H1 (cell line): Measurements from ENCODE around the gene TTL. TPM values are rescaled to one million over a fixed set of nuclear protein-coding genes. Genes with fewer than 3 reads are reported as not detected.

ENCODE experiments used
- CTCF ChIA-PET: fragments of 300-600 bp; sonication (Branson Sonifier 250); formaldehyde crosslinking; loops from one replicate; lab custom pipeline; 2021; ENCODE audit not compliant: partially characterized antibody; lab: Charles Lee
- POLR2A ChIA-PET: fragments of 300-600 bp; sonication (Branson Sonifier 250); formaldehyde crosslinking; loops from one replicate; lab custom pipeline; 2021; ENCODE audit warnings: inconsistent platforms; ENCODE audit not compliant: partially characterized antibody; lab: Charles Lee
- DNase-seq, 2 experiments: peaks; one replicate each; pipeline versions ENCODE4 v3.0.0 to v3.0.0-alpha.2; 2010 to 2022; ENCODE audit warnings: low spot score in 2 of 2, low read depth in 1 of 2, mixed read lengths in 1 of 2
- FAIRE-seq: peaks from 2 replicates; lab custom pipeline; 2011; peaks lifted over from hg19 to GRCh38; lab: Jason Lieb, UNC
- H2AFZ ChIP-seq: 2 replicates; pipeline ENCODE4 v1.8.1; 2012; ENCODE audit warnings: low read length, inconsistent platforms
- H2AK5ac ChIP-seq: 2 replicates; pipeline ENCODE4 v1.6.1; 2013; ENCODE audit warnings: low read depth, low read length
- H2BK120ac ChIP-seq: replicated peaks from 2 replicates; pipeline ENCODE3; 2013; ENCODE audit warnings: low read depth, low read length, inconsistent platforms
- H2BK12ac ChIP-seq: 2 replicates; pipeline ENCODE4 v1.6.1; 2013; ENCODE audit warnings: low read depth, low read length
- H2BK15ac ChIP-seq: 2 replicates; pipeline ENCODE4 v1.6.1; 2013; ENCODE audit warnings: low read length
- H2BK20ac ChIP-seq: 2 replicates; pipeline ENCODE4 v1.6.1; 2013; ENCODE audit warnings: low read length
- H2BK5ac ChIP-seq: 2 replicates; pipeline ENCODE4 v1.6.1; 2013; ENCODE audit warnings: low read depth, low read length
- H3K14ac ChIP-seq: 2 replicates; pipeline ENCODE4 v1.6.1; 2013; ENCODE audit warnings: inconsistent platforms; ENCODE audit not compliant: insufficient read length
- H3K18ac ChIP-seq: 2 replicates; pipeline ENCODE4 v1.6.1; 2013; ENCODE audit warnings: low read length; ENCODE audit errors: extremely low read depth
- H3K23ac ChIP-seq: 2 replicates; pipeline ENCODE4 v1.6.1; 2013; ENCODE audit warnings: inconsistent platforms; ENCODE audit not compliant: insufficient read length
- H3K23me2 ChIP-seq: 2 replicates; pipeline ENCODE4 v1.6.1; 2013; ENCODE audit warnings: low read depth, low read length
- H3K27ac ChIP-seq: 2 replicates; pipeline ENCODE4 v1.6.1; 2011; ENCODE audit warnings: low read depth, low read length, inconsistent platforms
- H3K27me3 ChIP-seq, 4 experiments: replicated peaks in 1 of 4; 1 replicate in 1 of 4; 2 replicates in 3 of 4; pipeline versions ENCODE4 v1.6.1 to v1.8.1; 2011 to 2013; ENCODE audit warnings: low read length in 3 of 4, mild to moderate bottlenecking in 3 of 4, inconsistent platforms in 2 of 4, mixed read lengths in 2 of 4, moderate library complexity in 1 of 4; ENCODE audit not compliant: control insufficient read depth in 3 of 4, insufficient read depth in 3 of 4; ENCODE audit errors: extremely low read depth in 1 of 4
- H3K36me3 ChIP-seq, 4 experiments: 2 replicates each; pipeline versions ENCODE4 v1.6.1 to v1.8.1; 2011 to 2013; ENCODE audit warnings: mild to moderate bottlenecking in 4 of 4, low read length in 3 of 4, moderate library complexity in 2 of 4, control low read depth in 1 of 4, inconsistent platforms in 1 of 4; ENCODE audit not compliant: insufficient read depth in 4 of 4, control insufficient read depth in 2 of 4
- H3K4ac ChIP-seq: replicated peaks from 2 replicates; pipeline ENCODE3; 2013; ENCODE audit warnings: low read length, low read depth, mixed read lengths, inconsistent platforms; ENCODE audit not compliant: insufficient read length
- H3K4me1 ChIP-seq, 4 experiments: replicated peaks in 1 of 4; 1 replicate in 1 of 4; 2 replicates in 3 of 4; pipeline versions ENCODE4 v1.6.1 to v1.8.1; 2011 to 2013; ENCODE audit warnings: low read length in 3 of 4, inconsistent platforms in 2 of 4, mixed read lengths in 1 of 4; ENCODE audit not compliant: insufficient read depth in 4 of 4, control insufficient read depth in 3 of 4
- H3K4me2 ChIP-seq, 2 experiments: 2 replicates each; pipeline versions ENCODE4 v1.6.1 to v1.8.1; 2011 to 2013; ENCODE audit warnings: low read depth in 2 of 2, low read length in 2 of 2, control low read depth in 1 of 2, inconsistent platforms in 1 of 2, mild to moderate bottlenecking in 1 of 2; ENCODE audit not compliant: insufficient read depth in 1 of 2
- H3K4me3 ChIP-seq, 4 experiments: fragments of 200-600, 300-600 bp in 1 of 4; sonication (generic), shearing (Covaris generic), sonication (Bioruptor Twin) in 1 of 4; 2 replicates each; pipeline versions ENCODE4 v1.5.1 to v1.8.1; 2011 to 2016; ENCODE audit warnings: low read length in 4 of 4, low read depth in 3 of 4, control low read depth in 2 of 4, inconsistent platforms in 2 of 4, mild to moderate bottlenecking in 2 of 4, mixed read lengths in 1 of 4, moderate library complexity in 1 of 4; ENCODE audit not compliant: insufficient read depth in 2 of 4; ENCODE audit errors: extremely low read depth in 1 of 4
- H3K56ac ChIP-seq: replicated peaks from 2 replicates; pipeline ENCODE3; 2013; ENCODE audit warnings: low read depth, mild to moderate bottlenecking, mixed read lengths, low read length, inconsistent platforms; ENCODE audit not compliant: insufficient read length
- H3K79me1 ChIP-seq: 2 replicates; pipeline ENCODE4 v1.6.1; 2013; ENCODE audit warnings: low read depth, low read length, control low read depth
- H3K79me2 ChIP-seq, 2 experiments: 2 replicates each; pipeline versions ENCODE4 v1.6.1 to v1.8.1; 2012 to 2013; ENCODE audit warnings: low read length in 2 of 2, mild to moderate bottlenecking in 2 of 2, inconsistent platforms in 1 of 2; ENCODE audit not compliant: insufficient read depth in 2 of 2, control insufficient read depth in 1 of 2
- H3K9ac ChIP-seq, 4 experiments: replicated peaks in 1 of 4; 1 replicate in 1 of 4; 2 replicates in 3 of 4; pipeline versions ENCODE4 v1.6.1 to v1.8.1; 2011 to 2013; ENCODE audit warnings: low read depth in 3 of 4, low read length in 3 of 4, control low read depth in 2 of 4, mild to moderate bottlenecking in 2 of 4, moderate library complexity in 2 of 4, inconsistent platforms in 1 of 4; ENCODE audit errors: extremely low read depth in 1 of 4
- H3K9me3 ChIP-seq, 2 experiments: 2 replicates each; pipeline versions ENCODE4 v1.6.1 to v1.8.1; 2012 to 2013; ENCODE audit warnings: mild to moderate bottlenecking in 2 of 2, moderate library complexity in 2 of 2, control low read depth in 1 of 2, inconsistent platforms in 1 of 2, low read depth in 1 of 2, low read length in 1 of 2, mixed read lengths in 1 of 2; ENCODE audit not compliant: insufficient read depth in 2 of 2
- H4K20me1 ChIP-seq, 2 experiments: replicated peaks in 1 of 2; 2 replicates each; pipeline versions ENCODE3 to v1.8.1; 2011 to 2013; ENCODE audit warnings: inconsistent platforms in 2 of 2, low read length in 2 of 2, mild to moderate bottlenecking in 1 of 2; ENCODE audit not compliant: insufficient read depth in 2 of 2, control insufficient read depth in 1 of 2
- H4K5ac ChIP-seq: 2 replicates; pipeline ENCODE4 v1.6.1; 2013; ENCODE audit warnings: low read length, low read depth, mixed read lengths, inconsistent platforms; ENCODE audit not compliant: insufficient read length
- H4K8ac ChIP-seq: 2 replicates; pipeline ENCODE4 v1.8.0; 2013; ENCODE audit warnings: mild to moderate bottlenecking, moderate library complexity, low read length, inconsistent platforms; ENCODE audit not compliant: insufficient read depth; ENCODE audit errors: extremely low read depth
- H4K91ac ChIP-seq: replicated peaks from 2 replicates; pipeline ENCODE3; 2013; ENCODE audit warnings: low read length, mixed read lengths, inconsistent platforms; ENCODE audit not compliant: insufficient read length
- ATF2 ChIP-seq: IDR thresholded peaks from 2 replicates; pipeline ENCODE4 v1.6.1; 2012; ENCODE audit warnings: low read length, inconsistent platforms
- CHD1 ChIP-seq: IDR thresholded peaks from 2 replicates; pipeline ENCODE4 v1.6.1; 2012; ENCODE audit warnings: low read depth, low read length, improper control_type of control experiment
- CREB1 ChIP-seq: IDR thresholded peaks from 2 replicates; pipeline ENCODE4 v1.6.1; 2012; ENCODE audit warnings: inconsistent platforms
- CTBP2 ChIP-seq: IDR thresholded peaks from 2 replicates; pipeline ENCODE4 v1.7.0; 2011; ENCODE audit warnings: borderline replicate concordance, mild to moderate bottlenecking, moderate library complexity, mixed read lengths, low read length; ENCODE audit not compliant: insufficient read depth, insufficient read length
- EGR1 ChIP-seq: IDR thresholded peaks from 2 replicates; pipeline ENCODE4 v1.6.1; 2011; ENCODE audit warnings: low read depth, low read length, borderline replicate concordance
- HDAC2 ChIP-seq, 2 experiments: fragments of 300-600 bp in 1 of 2; sonication (generic) in 1 of 2; IDR thresholded peaks; 2 replicates each; pipeline ENCODE4 v1.6.1; 2011 to 2012; ENCODE audit warnings: low read depth in 2 of 2, low read length in 2 of 2, mild to moderate bottlenecking in 2 of 2, moderate library complexity in 2 of 2, borderline replicate concordance in 1 of 2, inconsistent platforms in 1 of 2
- NANOG ChIP-seq: IDR thresholded peaks from 2 replicates; pipeline ENCODE4 v1.6.1; 2011; ENCODE audit warnings: low read length, low read depth, mild to moderate bottlenecking, inconsistent platforms; ENCODE audit not compliant: insufficient read depth, poor library complexity, severe bottlenecking
- NRF1 ChIP-seq: IDR thresholded peaks from 2 replicates; pipeline ENCODE4 v1.6.1; 2011; ENCODE audit warnings: mild to moderate bottlenecking, low read depth, low read length, improper control_type of control experiment
- RXRA ChIP-seq: IDR thresholded peaks from 2 replicates; pipeline ENCODE4 v1.6.1; 2011; ENCODE audit warnings: low read depth, mild to moderate bottlenecking, low read length, moderate library complexity; ENCODE audit not compliant: insufficient read depth
- SIX5 ChIP-seq: IDR thresholded peaks from 2 replicates; pipeline ENCODE4 v1.6.1; 2011; ENCODE audit warnings: mild to moderate bottlenecking, low read depth, low read length
- TEAD4 ChIP-seq: IDR thresholded peaks from 2 replicates; pipeline ENCODE4 v1.6.1; 2012; ENCODE audit warnings: low read depth, low read length, inconsistent platforms, mixed read lengths
- WGBS, 2 experiments: shearing (Covaris generic) in 1 of 2; methylation state at CpG; one replicate each; pipeline versions ENCODE4 v1.1.6 to v1.1.7; 2013 to 2015; ENCODE audit warnings: low lambda C conversion rate in 2 of 2, mixed read lengths in 2 of 2, inconsistent platforms in 1 of 2, low coverage in 1 of 2, missing lambda C conversion rate in 1 of 2; ENCODE audit not compliant: insufficient replicate concordance in 2 of 2, insufficient coverage in 1 of 2, insufficient read length in 1 of 2; ENCODE audit errors: extremely low coverage in 1 of 2, missing lambda C conversion rate in 1 of 2; 5-methylcytosine and 5-hydroxymethylcytosine counted together
- polyA plus RNA-seq, 7 experiments: library from polyadenylated mRNA; depleted of rRNA in 3 of 7; stranded (reverse) in 5 of 7; unstranded in 2 of 7; fragments of >200 nt in 5 of 7; fragments of 200-250 nt in 2 of 7; gene quantifications; 1 replicate in 5 of 7; 2 replicates in 1 of 7; 4 replicates in 1 of 7; pipeline versions ENCODE4 v1.2.1 to v1.2.3, GENCODE V29; 2011 to 2013; ENCODE audit warnings: missing spikeins in 2 of 7, mixed read lengths in 2 of 7
- total RNA-seq: library from RNA; stranded (reverse); fragmentation: NEBNext Ultra II Directional; extraction: Animal tissue kit (Norgen Biotek cat#: 25700); gene quantifications from 2 replicates; pipeline ENCODE4 v1.2.1, GENCODE V29; 2021

TTL gene
- total and polyA plus RNA-seq, 2 of the 8 experiments (the other 6 are each of a cell fraction or from before 2014, with no cell fraction given), result 17.5 to 57.1 TPM

GRCh38 chr2:112585400-112585799 is 103.4 kb downstream of the TTL start:
- no peak overlapping the region for H4K8ac ChIP-seq
- H4K20me1 ChIP-seq, result no peaks in the 10 kb centered on the region
- H2AK5ac ChIP-seq, result no peak overlapping the region; the same call in 1 of the 2 replicates
- no peak for TF ChIP-seq CHD1
- no peak for TF ChIP-seq HDAC2 (IDR thresholded peaks at IDR 0.05; ENCODE audit: borderline replicate concordance in 1 of 2, low read depth in 2 of 2, low read length in 2 of 2)
- no peak for TF ChIP-seq EGR1
- TF ChIP-seq NANOG, result no peak
- TF ChIP-seq TEAD4, result no peak
- no peak for TF ChIP-seq CTBP2
- TF ChIP-seq RXRA, result no peak
- no peak for TF ChIP-seq CREB1
- TF ChIP-seq NRF1, result no peak
- TF ChIP-seq ATF2, result no peak
- no peak for TF ChIP-seq SIX5
- H4K91ac ChIP-seq, result no peak overlapping the region
- H2BK12ac ChIP-seq, result no peak overlapping the region
- H3K4ac ChIP-seq, result no peak overlapping the region
- 0 out of 7 replicates have a peak overlapping the region, but pooled peaks of 1 of the 4 experiments have one; percentile 95 for H3K9ac ChIP-seq
- no peaks in the 10 kb centered on the region for H3K9me3 ChIP-seq
- no peak overlapping the region for H2AFZ ChIP-seq
- peak overlapping the region; percentile 72 to 80 for H3K4me2 ChIP-seq
- no peak overlapping the region for H3K14ac ChIP-seq
- DNase-seq (no peak), FAIRE-seq (no peak)
- peak overlapping the region; percentile 82 to 93 (median 88); a peak in 7 of 8 replicates for H3K4me3 ChIP-seq
- H3K27me3 ChIP-seq, result no peaks in the 10 kb centered on the region
- H3K36me3 ChIP-seq, result peaks cover 0 to 8% (median 2%) of the 10 kb centered on the region in 4 experiments; a peak in 5 of 8 replicates
- no peak overlapping the region for H2BK15ac ChIP-seq
- H3K27ac ChIP-seq, result no peak overlapping the region
- WGBS, 2 experiments, result 98% methylated on average over 3 of the region's 3 CpGs; no CpG with 5 or more reads in 1 of the 2 experiments
- H3K23ac ChIP-seq, result no peak overlapping the region
- POLR2A ChIA-PET, result interaction anchor here (1.0 to 1.2 kb wide), 2 partner anchors 130 to 142 kb away, joined by 3 read pairs; no protein-coding TSS in a partner anchor
- H2BK120ac ChIP-seq, result peak overlapping the region; percentile 13
- H3K79me2 ChIP-seq, result no peaks in the 10 kb centered on the region
- H3K56ac ChIP-seq, result no peak overlapping the region
- H3K79me1 ChIP-seq, result no peaks in the 10 kb centered on the region
- H3K4me1 ChIP-seq, result peaks cover 0 to 4% (median 2%) of the 10 kb centered on the region in 4 experiments; a peak in 4 of 7 replicates
- CTCF ChIA-PET, result interaction anchor here (0.5 to 4.0 kb wide), 7 partner anchors 9 to 554 kb away, joined by 3 to 17 read pairs (median 4); no protein-coding TSS in a partner anchor
- peak overlapping the region; percentile 99; the same call in 1 of the 2 replicates for H2BK5ac ChIP-seq
- H2BK20ac ChIP-seq, result no peak overlapping the region
- no peak overlapping the region for H3K18ac ChIP-seq
- peaks cover 9% of the 10 kb centered on the region; the same call in 1 of the 2 replicates for H3K23me2 ChIP-seq
- H4K5ac ChIP-seq, result no peak overlapping the region
